HG03521 (cell line): ENCODE measurements around the gene PADI1.

Experiments
- ATAC-seq: cut with Tn5 transposase; IDR thresholded peaks from one replicate; pipeline ENCODE4 v1.9.1; 2021; ENCODE audit warnings: mild to moderate bottlenecking, moderate library complexity; ENCODE audit not compliant: unreplicated experiment

Gene PADI1

DNA sequence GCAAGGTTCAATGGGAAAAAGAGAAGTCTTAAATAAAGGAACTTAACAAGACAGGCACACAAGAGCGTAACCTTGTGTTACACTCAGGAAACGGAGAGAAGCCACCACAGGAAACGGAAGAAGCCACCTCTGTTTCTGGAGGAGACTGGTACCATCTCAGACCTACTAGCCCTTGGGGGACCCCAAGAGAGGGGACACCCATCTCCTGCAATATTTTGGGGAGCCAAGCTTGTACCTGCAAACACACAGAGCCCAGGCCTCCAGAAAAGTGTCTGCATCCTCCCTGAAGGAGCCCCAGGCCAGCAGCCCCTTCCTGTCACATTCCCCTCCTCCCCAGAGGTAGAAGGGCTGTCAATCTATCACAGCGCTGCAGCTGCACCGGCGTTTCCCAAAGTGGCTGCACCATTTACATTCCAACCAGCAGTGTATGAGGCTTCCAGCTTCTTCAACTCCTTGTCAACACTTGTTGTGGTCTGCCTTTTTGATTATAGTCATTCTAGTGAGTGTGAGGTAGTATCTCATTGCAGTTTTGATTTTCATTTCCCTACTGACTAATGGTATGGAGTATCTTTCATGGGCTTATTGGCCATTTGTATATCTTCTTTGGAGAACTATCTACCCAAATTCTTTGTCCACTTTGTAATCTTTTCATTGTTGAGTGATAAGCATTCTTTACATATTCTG, 23.0 kb upstream of the PADI1 start:
- no peak for ATAC-seq

DNA sequence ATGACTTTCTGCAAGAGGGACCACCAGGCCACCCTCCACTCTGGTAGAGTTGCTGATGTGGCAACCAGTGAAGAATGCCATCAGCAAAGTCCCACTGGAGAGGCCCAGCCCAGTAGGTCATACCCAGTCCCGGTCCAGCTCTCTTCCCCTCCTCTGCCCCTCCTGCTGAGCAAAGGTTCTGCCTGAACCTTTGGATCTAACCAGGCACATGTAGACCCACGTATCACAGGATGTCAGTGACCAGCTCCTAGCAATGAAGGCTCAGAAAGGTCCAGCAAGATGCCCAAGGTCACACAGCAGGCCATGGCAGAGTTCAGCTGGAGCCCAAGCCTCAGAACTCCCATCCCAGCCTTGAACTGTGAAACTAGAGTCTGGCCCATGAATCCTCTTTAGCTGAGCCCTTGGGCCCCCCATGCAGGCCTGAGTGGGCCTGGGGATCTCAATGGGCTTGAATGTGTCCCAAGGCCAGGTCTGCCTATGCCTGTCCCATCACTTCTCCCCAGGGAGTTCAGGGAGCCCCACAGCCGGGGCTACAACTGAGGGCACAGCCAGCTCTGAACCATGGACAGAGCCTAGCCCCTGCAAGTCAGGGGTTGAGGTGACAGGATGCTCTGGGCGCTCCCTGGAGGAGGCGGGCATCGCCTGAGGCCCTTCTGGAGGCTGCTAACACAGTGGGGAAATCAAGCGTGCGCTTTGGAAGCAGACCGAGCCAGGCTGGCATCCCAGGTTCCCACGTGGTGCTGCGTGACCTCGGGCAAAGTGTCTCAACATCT, 21.4 kb upstream of the PADI1 start:
- ATAC-seq, result no peak

DNA sequence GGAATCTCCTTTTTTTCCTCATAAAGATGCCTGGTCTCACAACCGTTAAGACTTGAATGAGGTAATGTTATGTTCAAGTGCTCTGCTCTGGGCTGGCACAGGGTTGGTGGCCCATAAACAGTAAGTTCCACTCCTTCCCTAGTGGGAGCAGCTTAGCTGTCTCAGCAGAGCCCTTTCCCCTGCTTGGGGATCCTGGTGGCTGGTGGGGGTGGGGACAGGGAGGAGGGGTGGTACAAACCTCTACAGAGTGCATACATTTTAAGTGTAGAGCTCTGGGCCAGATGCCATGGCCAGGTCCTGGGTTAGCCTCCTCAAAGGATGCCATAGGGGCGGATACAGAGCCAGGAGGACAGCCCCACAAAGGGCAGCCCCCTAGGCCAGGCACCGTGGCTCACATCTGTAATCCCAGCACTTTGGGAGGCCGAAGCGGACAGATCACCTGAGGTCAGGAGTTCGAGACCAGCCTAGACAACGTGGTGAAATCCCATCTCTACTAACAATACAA, 20.7 kb upstream of the PADI1 start:
- ATAC-seq, result no peak

DNA sequence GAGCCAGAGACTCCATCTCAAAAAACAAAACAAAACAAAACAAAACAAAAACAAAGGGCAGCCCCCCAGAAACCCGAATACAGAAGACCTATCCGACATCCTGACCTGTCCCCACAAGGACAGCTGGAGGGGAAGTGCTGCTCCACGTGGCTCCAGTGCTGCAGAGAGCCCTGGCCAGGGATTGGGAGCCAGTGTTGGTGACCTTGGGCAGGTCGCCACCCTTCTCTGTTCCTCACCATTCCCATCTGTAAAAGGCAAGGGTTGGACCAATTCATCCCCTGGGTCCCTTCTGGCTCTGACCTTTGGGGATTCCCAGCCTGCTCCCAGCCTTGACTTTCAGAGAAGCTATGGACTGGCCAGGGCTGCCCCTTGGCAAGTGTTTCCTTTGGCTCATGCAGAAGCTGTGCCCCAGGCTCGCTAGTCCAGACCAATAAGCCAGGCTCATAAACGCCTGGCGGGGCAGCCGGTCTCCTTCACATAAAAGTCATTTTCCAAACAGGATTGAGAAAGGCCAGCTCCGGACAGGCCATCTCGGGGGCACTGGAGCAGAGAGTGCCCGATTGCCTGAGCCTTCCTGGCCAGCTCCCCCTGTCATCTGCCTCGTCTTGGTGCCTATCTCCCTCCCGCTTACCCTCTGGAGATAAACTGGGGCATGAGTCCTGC, 20.0 kb upstream of the PADI1 start:
- ATAC-seq, result no peak

DNA sequence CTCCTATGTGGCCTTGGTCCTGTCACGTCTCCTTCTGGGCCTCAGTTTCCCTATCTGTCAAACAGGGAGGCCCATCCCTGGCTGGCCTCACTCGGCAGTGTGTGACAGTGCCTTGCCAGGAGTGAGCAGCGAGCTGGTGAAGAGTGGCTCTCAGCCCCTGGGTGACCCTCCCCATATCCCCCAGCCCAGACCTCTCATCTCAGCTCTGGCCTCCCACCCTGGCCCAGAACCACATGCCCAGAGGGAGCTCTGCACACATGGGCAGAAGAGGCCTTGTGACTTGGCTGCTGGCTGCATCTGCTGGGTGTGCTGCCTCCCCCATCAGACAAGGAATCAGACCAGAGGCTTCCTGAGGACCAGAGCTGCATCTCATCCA, 19.5 kb upstream of the PADI1 start:
- no peak for ATAC-seq

DNA sequence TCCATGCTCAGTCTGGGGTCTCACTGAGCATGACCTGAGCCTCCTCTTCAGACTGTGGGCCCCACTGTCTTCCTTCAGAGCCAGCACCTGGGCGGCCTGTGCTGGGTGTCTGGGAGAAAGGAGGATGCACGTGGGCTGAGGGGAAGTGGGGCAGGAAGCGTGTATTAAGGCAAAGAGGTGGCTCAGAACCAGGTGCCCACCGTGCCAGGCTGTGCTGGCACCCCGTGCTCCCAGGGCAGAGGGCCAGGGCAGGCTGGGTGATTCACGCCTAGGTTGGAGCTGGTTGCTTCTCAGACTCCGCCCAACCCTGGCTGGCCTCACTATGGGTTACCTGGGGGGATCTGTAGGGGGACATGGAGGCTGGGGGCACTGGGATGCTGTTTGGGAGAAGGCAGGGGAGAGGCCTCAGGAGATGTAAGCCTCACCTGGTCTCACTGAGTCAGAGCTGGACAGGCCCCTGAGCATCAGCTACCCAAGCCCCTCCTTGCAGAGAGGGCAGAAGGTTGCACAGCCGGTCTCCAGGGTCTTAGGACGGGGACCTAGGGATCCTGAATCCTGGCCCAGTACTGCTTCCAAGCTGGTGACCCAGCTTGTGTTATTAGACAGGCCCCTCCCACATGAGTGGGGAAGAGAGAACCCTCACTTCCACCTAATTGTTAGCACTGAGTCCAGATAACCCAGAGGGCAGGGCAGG, 18.6 kb upstream of the PADI1 start:
- no peak for ATAC-seq

DNA sequence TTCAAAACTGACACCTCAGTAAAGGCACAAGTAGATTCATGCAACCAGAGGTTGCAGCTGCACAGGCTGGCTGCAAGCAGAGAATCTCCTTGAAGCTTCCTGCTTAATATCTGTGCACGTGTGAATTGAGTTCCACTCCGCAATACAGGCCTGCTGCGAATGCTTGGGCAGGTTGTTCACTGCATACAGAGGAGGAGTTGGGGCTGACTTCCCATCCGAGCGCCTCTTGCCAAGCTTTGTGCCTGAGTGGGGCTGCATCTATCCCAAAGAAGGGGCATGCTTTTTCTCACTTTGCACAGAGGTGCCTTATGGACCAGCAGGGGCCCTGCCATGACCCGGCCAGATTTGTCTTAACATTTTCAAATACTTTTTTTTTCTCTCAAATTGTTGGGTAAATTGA, 17.9 kb upstream of the PADI1 start:
- ATAC-seq, result no peak

DNA sequence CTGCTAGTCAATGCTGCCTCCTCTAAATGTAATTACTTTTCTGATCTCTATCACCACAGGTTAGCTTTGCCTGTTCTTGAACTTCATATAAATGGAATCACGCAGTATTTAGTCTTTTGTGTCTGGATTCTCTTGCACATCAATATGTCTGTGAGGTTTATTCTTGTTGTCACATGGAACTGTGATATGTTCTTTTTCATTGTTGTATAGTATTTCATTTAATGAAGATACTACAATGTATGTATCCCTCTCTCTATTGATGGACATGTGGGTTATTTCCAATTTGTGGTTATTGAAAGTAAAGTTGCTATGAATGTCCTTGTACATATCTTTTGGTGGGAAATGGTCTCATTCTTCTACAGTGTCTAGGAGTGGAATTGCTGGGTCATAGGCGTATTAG, 16.7 kb upstream of the PADI1 start:
- no peak for ATAC-seq

DNA sequence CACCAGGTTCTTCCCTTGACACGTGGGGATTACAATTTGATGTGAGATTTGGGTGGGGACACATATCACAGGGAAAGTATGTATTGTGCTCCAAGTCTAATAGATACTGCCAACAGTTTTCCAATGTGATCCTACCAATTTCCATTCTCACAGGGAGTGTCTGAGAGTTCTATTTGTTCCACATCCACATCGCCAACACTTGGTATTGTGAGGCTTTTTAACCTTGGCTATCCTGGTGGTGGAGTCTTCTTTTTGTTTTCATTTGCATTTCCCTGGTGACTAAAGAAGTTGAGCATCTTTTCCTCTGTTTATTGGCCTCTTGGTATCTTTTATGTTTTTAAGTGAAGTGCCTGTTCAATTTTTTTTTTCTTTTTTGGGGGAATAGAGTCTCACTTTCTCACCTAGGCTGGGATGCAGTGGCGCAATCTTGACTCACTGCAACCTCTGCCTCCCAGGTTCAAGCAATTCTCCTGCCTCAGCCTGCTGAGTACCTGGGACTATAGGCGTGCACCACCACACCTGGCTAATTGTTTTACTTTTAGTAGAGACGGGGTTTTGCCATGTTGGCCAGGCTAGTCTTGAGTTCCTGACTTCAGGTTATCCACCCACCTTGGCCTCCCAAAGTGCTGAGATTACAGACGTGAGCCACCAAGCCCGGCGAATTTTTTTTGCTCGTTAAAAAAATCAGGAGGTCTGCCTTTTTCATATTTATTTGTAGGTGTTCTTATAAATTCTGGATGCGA, 15.9 kb upstream of the PADI1 start:
- ATAC-seq, result no peak

DNA sequence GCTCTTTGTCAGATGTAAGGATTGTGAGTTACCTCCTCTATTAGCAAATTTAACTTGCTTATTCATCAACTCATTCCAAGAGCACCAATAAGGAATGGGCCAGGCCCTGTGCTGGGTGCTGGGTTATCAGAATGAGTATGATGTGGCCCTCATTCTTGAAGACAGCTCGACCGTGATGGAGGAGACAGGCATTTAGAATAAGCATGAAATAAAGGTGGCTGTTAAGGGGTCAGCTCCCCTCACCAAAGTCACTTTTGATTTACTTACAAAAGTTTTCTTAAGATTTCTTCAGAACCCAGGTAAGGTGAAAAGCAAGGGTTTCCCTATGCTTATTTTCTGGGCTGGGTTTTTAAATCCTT, 15.3 kb upstream of the PADI1 start:
- no peak for ATAC-seq

DNA sequence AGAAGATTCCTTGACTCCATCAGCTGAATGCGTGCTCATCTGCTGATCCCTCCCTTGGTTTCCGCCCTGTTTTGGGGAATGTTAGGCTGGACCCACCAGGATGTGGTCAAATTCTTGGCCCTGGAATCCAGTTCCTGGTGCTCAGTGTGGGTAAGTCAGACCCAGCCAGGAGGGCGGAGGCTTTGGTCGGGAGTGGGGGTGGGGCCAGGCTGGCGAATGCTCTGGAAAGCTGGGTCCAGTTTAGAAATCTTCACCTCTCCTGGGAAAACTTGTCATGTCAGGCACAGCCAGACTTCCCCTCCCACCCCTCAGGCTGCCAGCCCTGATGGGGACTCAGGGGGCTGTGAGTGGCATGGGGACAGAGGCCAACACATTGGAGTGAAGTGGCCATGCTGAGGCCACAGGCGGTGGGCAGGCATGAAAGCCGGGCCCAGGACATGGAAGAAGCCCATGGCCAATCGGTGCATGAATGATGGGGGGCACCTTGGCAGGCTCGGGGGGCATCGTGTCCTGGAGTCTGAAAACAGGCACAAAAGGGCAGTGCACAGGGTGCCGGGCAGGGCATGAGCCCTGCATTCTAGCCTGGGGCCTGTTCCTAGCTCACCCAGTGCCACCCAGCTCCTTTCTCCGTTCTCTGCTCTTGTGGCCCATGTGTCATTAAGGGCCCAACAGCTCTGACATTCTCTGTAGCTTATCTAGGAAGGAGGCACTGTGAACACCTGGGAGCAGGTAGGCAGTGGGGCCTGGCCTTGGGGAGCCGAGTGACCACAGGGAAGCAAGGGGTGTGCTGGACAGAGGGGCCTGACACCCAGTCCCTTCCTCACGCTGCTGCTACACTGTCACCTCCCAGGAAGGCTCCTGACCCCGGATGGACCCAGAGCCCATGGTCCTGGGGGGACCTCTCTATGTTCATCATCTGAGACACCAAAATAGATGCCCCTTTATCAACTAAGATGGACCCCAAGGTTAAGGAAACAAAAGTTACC, 14.6 kb upstream of the PADI1 start:
- no peak for ATAC-seq

DNA sequence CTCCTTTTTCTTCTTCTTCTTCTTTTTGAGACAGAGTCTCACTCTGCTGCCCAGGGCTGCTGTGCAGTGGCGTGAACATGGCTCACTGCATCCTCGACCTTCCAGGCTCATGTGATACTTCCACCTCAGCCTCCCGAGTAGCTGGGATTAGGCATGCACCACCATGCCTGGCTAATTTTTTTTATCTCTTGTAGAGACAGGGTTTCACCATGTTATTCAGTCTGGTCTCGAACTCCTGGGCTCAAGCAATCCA, 13.0 kb upstream of the PADI1 start:
- ATAC-seq, result no peak

DNA sequence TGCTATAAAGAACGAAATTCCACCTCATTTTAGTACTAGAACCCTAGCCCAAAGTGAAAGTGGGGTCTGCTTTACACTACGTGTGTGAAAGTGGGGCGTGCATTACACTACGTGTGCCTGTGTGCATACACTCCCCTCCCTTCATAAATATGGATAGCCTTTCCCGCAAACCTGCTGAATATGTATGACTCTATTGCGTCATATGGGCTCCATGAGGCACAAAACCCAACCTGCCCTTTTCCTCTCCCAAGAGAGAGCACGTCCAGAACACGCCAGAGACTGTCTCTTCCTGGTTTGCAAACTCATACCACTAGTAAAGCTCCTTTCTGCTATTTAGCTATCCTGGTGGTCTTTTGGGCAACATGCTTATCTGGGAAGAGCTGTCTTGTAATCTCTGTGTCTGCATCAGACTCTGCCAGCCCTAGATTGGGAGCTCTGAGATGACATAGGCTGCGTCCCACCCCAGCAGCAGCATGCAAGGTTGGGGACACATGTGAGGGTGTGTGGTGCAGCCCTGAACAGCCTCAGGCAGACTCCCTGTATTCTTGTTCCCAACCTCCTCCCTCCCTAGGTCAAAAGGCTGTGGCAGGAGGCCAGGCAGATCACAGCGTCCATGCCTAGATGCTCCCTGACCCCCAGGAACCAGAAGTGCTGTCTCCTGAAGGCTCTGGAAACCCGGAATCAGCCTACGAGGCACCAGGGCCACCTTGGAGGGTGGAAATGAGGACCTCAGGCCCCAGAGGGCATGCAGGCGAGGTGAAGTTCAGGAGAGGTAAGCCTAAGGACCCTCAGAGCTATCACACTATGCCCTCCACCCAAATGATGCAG, 12.3 kb upstream of the PADI1 start:
- ATAC-seq, result no peak

DNA sequence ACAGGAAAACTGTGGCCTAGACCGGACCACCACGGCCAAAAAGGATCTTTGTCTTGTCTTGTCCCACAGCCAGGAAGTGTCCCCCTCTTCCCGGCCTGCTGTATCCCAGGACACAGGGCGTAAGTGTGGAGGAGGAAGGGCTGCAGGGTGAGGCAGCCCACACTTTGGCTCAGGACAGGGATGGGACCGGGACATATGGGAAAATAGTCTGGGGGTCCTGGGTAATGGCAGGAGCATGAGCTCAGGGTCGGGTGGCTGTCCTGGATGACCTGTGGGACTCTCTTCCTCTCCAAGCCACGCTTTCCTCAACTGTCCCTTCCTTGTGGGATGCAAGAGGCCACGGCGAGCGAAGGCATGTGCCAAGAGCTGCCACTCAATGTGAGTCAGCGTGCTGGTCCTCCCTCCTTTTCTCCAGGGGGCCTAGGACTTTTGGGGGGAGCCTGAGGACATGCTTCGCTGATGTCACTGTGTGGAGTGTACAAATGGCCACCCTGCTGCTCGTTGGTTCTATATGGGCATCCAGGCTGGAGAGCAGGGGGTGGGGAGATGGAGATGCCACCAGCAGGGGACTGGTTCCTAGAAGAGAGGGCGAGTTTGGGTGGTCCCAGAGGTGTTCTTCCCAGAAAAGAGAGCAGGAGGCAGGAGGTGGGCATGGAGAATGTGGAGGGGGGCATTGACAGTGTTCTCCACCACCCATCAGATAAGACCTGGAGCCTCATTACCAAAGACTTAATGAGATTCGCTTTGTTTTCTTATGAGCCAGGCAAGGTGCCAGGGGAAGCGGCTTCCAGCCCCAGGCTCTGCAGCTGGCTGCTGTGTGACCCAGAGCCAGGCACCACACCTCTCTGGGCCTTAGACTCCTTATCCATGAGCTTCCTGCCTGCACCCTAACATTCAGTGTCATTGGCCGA, 11.5 kb upstream of the PADI1 start:
- ATAC-seq, result no peak

DNA sequence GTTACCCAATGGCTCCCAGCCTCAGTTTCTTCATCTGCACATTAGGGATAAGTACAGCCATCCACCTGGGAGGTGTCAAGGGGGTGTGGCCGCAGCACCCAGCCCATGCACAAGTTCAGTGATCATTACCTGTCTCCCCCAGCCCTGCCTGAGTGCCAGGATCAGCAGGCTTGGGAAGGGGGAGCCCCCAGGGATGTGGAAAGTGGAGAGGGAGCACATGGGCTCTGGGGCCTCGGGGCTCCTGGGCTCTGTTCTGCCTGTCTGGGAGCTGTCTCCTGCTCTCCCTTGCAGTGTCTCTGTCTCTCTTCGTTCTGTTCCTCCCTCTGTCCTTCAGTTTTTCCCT, 10.8 kb upstream of the PADI1 start:
- ATAC-seq, result no peak

DNA sequence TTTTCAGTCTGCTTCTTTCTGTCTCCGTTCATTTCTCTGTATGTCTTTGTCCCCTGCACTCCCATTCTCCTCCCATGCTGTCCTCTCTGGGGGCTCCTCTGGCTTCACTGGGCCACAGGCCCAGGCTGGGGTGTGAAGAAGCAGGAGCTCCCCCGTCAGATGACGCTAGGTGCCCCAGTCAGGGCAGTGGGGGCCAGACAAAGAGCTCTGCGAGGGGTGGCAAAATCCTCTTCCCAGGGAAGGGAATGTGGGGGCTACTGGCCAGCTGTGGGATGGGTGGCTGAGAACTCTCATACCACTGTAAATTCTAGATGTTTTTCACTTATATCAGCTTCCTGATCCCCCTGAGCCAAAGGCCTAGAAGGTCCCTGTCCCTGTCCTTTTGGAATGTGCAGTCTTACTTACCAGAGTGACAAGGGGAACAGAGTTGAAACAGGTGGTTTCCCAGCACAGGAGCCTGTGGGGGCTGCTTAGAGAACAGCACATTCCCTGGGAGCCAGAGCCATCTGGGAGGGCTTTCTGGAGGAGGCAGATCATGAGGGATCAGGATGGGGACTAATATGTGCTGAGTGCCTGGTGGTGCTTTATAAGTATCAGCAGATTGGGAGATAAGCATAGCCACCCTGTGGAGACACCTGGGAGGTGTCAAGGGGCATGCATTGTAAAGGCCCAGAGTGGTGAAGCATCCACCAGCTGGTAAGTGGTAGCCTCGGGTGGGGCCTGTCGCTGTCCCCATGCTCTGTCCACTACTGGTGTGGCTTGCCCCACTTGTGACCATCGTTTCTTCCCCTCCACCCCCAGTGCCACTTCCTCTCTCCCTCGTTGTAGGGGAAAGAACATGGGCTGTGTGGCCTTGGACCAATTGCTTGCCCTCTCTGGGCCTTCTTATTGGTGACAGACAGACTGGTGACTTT, 10.1 kb upstream of the PADI1 start:
- ATAC-seq, result no peak

DNA sequence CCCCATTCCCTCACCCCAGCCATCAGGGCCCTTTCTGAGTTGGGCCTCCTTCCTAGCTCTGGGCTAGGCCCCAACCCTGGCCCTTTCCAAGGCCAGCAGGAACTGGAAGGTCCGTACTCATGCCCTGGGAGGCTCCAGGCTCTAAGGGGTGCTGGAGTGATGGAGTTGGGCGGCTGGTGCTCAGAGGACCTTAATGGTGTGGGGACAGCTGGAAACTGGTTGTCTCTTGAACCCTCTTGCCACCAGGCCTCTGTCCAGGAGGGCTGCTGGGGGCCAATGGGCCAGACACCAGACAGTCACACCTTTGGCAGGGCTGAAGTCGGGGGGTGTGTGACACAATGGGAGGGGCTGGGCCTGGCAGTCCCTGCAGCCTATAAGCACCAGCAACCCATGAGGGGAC, 9.2 kb upstream of the PADI1 start:
- no peak for ATAC-seq
